SH-SY5Y (cell line): ENCODE results near the gene MDM4.

Source experiments
- GATA2 ChIP-seq: IDR thresholded peaks from 2 replicates; pipeline ENCODE4 v1.6.1; 2011; ENCODE audit warnings: mild to moderate bottlenecking, low read depth, low read length
- GATA3 ChIP-seq: IDR thresholded peaks from 2 replicates; pipeline ENCODE4 v1.6.1; 2011; ENCODE audit warnings: low read depth, mild to moderate bottlenecking, low read length, moderate library complexity

GRCh38 chr1:204566583-204566955 is 50.4 kb downstream of the MDM4 start:
- TF ChIP-seq GATA2 (no peak), GATA3 (no peak)
